SKM-1 treated with dmso at 0.1 percent for 144 hours (cell line): ENCODE data around the gene DAB1.

Experiments
- DNase-seq: peaks from one replicate; lab custom pipeline; 2025; ENCODE audit not compliant: unreplicated experiment; lab: John Stamatoyannopoulos, UW

The DAB1 gene

GRCh38 chr1:57279909-57280666 lies 143.8 kb downstream of the DAB1 start:
- DNase-seq = no peak

DNA sequence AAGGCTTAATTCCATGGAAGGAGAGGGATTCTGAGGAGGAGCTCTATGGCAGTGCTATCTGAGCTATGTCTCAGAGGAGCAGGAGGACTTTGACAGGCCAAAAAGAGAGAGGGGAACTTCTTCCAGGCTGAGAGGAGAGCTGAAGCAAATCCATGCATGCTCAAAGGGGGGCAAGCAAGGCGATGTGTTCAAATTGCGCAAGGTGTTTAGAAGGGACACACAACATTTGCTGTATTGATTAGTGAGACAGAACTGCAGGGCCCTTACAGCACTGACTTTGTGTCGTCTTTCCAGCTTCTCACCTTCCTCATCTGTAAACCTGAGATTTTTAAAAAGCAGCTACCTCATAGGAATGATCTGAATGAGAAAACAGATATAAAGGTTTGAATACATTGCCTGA lies 145.3 kb downstream of the DAB1 start:
- DNase-seq = no peak

GRCh38 chr1:57277681-57278080 lies 146.2 kb downstream of the DAB1 start:
- no peak for DNase-seq

DNA sequence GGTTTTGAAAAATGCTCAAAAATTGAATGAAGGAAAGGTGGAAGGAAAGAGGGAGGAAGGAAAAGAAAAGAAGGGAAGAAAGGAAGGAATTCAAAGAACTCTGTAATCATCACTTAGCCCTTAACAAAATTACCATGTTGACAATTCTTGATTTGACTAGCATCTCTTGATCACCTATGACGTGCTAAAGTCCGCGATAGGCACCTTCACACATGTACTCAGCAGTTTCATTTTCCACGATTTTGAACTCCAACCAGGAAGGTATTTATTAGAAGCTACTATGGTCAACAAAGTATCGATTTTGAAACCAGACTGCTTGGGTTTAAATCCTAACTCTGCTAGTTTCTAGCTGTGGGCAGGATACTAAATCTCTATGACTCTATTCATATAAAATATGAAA lies 146.9 kb downstream of the DAB1 start:
- no peak for DNase-seq

DNA sequence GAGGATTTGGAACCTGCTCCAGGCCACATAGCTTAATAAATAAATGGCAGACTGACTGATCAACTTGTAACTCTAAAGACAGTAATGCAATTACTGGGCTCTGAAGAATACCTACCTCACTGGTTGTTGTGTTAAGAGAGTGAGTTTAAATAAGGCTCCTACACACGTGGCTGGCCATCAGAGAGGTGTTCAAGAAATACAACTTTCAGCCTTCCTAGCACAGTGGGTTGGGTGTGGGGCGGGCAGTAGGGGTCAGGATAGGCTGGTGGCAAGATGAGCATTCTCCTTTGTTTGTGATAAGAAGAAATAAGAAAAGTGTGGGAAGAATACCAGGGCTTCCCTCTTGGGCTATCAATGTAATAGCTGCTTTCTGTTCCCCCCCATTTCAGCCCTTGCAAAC lies 151.3 kb downstream of the DAB1 start:
- no peak for DNase-seq

DNA sequence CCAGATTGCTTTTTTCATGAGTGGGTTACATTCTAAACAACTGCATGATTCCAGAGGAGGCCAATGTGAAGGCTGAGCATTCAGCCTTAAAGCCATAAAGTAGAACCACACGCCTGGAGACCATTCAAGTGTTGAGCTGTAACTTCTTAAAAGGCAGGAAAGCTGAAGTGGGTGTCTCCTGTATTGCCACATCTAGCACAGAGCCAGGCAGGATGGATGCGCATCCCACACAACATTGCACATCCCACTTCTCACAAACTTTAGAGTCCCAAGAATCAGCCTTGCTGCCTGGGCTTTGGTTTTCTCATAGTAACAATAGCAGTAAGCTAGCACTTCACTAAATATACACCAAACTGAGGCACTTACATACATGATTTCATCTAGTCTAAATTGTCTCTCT lies 151.7 kb downstream of the DAB1 start:
- no peak for DNase-seq

GRCh38 chr1:57270927-57271698 lies 152.7 kb downstream of the DAB1 start:
- no peak for DNase-seq

- DNase-seq = no peak
These were observed 154.1 kb downstream of the DAB1 start for GRCh38 chr1:57269630-57270225.

- no peak for DNase-seq
These were observed 158.8 kb downstream of the DAB1 start for GRCh38 chr1:57265104-57265503.

GRCh38 chr1:57262472-57262871 lies 161.4 kb downstream of the DAB1 start:
- no peak for DNase-seq

GRCh38 chr1:57258557-57259325 lies 165.1 kb downstream of the DAB1 start:
- DNase-seq = no peak

GRCh38 chr1:57255945-57256344 lies 167.9 kb downstream of the DAB1 start:
- no peak for DNase-seq

GRCh38 chr1:57254022-57254421 lies 169.8 kb downstream of the DAB1 start:
- DNase-seq = no peak

- no peak for DNase-seq
These were observed 171.1 kb downstream of the DAB1 start for GRCh38 chr1:57252597-57253294.

DNA sequence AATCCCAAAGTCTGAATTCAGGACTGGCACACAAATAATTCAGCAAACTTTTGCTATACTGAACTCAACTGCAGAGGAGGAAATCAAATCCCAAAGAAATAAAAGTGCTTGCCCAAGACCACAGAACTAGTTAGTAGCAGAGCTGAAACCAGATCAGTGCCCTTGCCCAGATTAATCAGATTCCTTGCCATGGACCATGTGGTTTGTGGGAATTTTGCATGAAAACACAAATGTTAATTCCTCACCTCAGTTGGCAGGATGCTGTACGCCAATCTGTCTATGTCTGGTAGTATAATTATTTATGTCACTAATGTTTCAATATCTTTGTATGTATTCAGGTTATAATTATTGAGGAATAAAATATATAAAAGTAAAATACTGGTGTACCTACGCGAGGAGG lies 173.8 kb downstream of the DAB1 start:
- no peak for DNase-seq

- no peak for DNase-seq
These were observed 174.3 kb downstream of the DAB1 start for GRCh38 chr1:57249511-57249910.

GRCh38 chr1:57248830-57249229 lies 175.0 kb downstream of the DAB1 start:
- no peak for DNase-seq

DNA sequence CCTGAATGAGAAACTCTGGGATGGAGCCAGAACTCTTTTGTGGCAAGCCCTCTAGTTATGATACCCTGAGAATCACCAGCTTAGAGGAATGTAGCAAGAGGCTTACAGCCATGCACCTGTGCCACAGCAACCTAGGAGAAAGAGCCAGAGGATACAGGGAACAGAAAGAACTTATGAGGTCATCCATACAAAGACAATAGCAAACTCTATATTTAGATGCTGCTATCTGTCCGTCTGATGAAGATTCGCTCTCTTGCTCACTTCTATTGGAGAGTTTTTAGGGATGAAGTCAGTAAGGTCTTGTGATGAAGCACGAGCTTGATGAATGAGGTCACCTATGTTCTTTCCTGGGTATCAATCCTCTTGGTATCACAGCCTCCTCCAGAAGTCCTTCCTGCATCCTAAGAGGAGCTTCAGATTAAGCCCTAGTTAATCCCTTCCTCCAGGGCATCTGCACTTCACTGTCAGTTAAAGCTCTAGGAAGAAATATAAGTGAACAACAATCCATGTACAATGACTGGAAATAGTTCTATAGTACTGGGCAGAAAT lies 185.6 kb downstream of the DAB1 start:
- DNase-seq = no peak

DNA sequence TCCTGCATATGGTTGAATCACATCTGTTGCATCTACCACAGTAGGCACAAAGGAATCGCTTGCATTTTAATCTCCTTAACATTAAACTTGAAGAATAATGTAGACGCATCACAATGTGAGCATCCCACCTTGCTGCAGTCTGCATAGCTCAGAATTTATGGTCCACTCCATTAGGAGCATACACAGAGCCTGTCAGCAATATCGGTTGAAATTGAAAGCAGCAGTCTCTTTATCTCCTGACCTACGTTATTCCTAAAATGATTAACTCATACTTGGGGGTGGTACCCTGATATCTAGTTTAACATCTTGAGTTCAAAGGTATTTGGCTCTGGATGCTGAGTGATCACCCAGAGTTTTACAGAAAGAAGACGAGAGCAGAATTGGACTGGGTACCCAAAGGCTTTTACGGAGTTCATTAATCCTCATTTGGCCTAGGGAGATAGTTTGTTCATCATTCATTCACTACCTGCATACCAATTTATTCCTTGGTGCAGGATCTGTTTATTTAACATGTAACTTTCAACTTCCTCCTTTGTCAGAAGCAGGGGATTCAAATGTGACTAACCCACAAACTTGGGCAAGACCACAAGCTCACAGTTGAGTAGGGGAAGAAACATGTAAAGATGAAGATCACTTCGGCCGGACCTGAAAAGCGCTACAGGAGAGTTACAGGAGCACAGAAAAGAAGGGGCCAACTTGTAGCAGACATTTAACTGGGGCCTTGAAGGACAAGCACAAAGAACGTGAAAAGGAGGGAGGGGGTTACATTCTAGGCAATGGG lies 187.9 kb downstream of the DAB1 start:
- DNase-seq = peak; percentile 58

DNA sequence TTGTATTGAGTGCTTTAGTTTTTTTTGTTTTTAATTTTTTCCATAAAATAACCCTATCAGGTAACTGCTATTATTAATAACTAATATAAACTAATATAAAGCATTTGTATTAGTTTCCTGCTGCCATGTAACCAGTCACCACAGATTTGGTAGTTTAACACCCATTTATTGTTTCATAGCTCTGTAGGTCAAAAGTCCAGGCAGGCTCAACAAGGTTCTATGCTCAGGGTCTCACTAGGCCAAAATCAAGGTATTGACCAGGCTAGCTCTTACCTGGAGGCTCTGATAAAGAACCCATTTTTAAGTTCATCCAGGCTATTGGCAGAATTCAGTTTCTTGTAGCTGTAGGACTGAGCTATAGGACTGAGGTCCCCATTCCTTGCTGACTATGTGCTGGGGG lies 189.4 kb downstream of the DAB1 start:
- DNase-seq = no peak
